ENCODE data around the gene DDX54.
A peak's percentile ranks its signal among the peaks of the same experiment; 100 is the strongest.

The DDX54 gene

GRCh38 chr12:113185180-113186032, at the start of gene DDX54, which contains the start of gene RITA1:
Gene DDX54, minus strand, starts transcription at chr12:113185478. Its CDS starts 27 bp downstream, at chr12:113185451.
Gene RITA1, plus strand, starts transcription at chr12:113185721. Its CDS starts 1,026 bp downstream, at chr12:113186747.
- DNase-seq = peak; percentile 77

GRCh38 chr12:113234483-113234882, 49.2 kb upstream of the DDX54 start:
- no peak for DNase-seq

GRCh38 chr12:113233967-113234366, 48.7 kb upstream of the DDX54 start:
- no peak for DNase-seq

GRCh38 chr12:113232840-113233585, 47.7 kb upstream of the DDX54 start:
- DNase-seq = peak; percentile 49

- DNase-seq = no peak
Observed at GRCh38 chr12:113232089-113232839, 47.0 kb upstream of the DDX54 start.

GRCh38 chr12:113231235-113232088, 46.2 kb upstream of the DDX54 start:
- DNase-seq = no peak

- DNase-seq = no peak
Observed at GRCh38 chr12:113230315-113231234, 45.3 kb upstream of the DDX54 start.

GRCh38 chr12:113228394-113229028, 43.2 kb upstream of the DDX54 start:
- no peak for DNase-seq

GRCh38 chr12:113227686-113228391, 42.6 kb upstream of the DDX54 start:
- no peak for DNase-seq

- no peak for DNase-seq
Observed at GRCh38 chr12:113226696-113227568, 41.7 kb upstream of the DDX54 start.

- no peak for DNase-seq
Observed at GRCh38 chr12:113224955-113225354, 39.7 kb upstream of the DDX54 start.

- DNase-seq = no peak
Observed at GRCh38 chr12:113222730-113223531, 37.7 kb upstream of the DDX54 start.

GRCh38 chr12:113221997-113222729, 36.9 kb upstream of the DDX54 start:
- no peak for DNase-seq

GRCh38 chr12:113221181-113221996, 36.1 kb upstream of the DDX54 start, which contains the start of gene TPCN1:
Gene TPCN1, plus strand, starts transcription at chr12:113221464. Its CDS starts 5,389 bp downstream, at chr12:113226853.
- DNase-seq = peak; percentile 99

GRCh38 chr12:113220593-113221180, 35.4 kb upstream of the DDX54 start:
- no peak for DNase-seq

- no peak for DNase-seq
Observed at GRCh38 chr12:113216027-113216426, 30.7 kb upstream of the DDX54 start.
